Colonic mucosa (tissue), 4 donors: ENCODE results near the gene C10orf90. TPM values are rescaled to one million over a fixed set of nuclear protein-coding genes. Genes with fewer than 3 reads are reported as not detected.

ENCODE experiments used
- DNase-seq: peaks from one replicate; pipeline ENCODE4 v3.0.0-alpha.2; 2020
- H3K27ac ChIP-seq: fragments of 200-600 bp; one replicate; pipeline ENCODE4 v1.8.0; 2021
- H3K27me3 ChIP-seq: fragments of 200-600 bp; one replicate; pipeline ENCODE4 v1.8.0; 2021
- H3K36me3 ChIP-seq: fragments of 200-600 bp; one replicate; pipeline ENCODE4 v1.8.0; 2021
- H3K4me1 ChIP-seq: fragments of 200-600 bp; one replicate; pipeline ENCODE4 v1.8.0; 2021; ENCODE audit warnings: mild to moderate bottlenecking
- H3K4me3 ChIP-seq: fragments of 200-600 bp; one replicate; pipeline ENCODE4 v1.8.0; 2021
- H3K9ac ChIP-seq, 2 donors: one replicate each; pipeline ENCODE4 v1.7.0; 2013; ENCODE audit warnings: control low read depth in 2 of 2, low read depth in 2 of 2, low read length in 2 of 2
- H3K9me3 ChIP-seq: fragments of 200-600 bp; one replicate; pipeline ENCODE4 v1.8.0; 2021
- intact Hi-C: fragments of 100-400 bp; cut with DNase I; formaldehyde crosslinking; loops from one replicate; pipeline ENCODE4 v1.14.1; 2022
- total RNA-seq, 2 donors: library from RNA; stranded (reverse); fragmentation: NEBNext Ultra II Directional in 1 of 2; extraction: Animal tissue kit (Norgen Biotek cat#: 25700) in 1 of 2; gene quantifications; one replicate each; pipeline ENCODE4 v1.2.1, GENCODE V29; 2021
- TF ChIP-seq, protein P1 (sequence below): fragments of 200-600 bp; IDR thresholded peaks from one replicate; pipeline ENCODE4 v1.8.0; 2022; ENCODE audit warnings: antibody characterized with exemption, mild to moderate bottlenecking
- donor health status: healthy.
- donor health status: DM: no; HTN: no; CAD: no.
- donor health status: DM: no; HTN: no; CAD: no.

C10orf90 gene
- total RNA-seq, 2 donors from 2014 or later = not detected

DNA sequence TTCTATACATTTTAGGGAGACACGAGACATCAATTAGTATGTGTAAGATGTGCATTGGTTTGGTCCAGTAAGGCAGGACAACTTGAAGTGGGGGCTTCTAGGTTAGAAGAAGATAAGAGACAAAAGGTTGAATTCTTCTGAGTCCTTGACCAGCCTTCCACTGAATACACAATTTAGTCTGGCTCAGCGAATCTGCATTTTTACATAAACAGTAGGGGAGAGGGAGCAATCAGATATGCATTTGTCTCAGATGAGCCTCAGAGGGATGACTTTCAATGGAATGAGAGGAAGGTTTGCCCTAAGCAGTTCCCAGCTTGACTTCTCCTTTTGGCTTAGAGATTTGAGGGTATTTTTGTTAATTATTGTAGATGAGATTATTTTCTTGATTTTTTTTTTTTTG, 20.0 kb upstream of the C10orf90 start:
- Histone ChIP-seq H3K36me3 (no peaks in the 10 kb centered on the region), H3K27me3 (no peaks in the 10 kb centered on the region), H3K27ac (no peak overlapping the region), H3K4me3 (no peak overlapping the region), H3K9ac (no peak overlapping the region), H3K4me1 (no peaks in the 10 kb centered on the region), H3K9me3 (no peaks in the 10 kb centered on the region)
- TF ChIP-seq, protein P1, sequence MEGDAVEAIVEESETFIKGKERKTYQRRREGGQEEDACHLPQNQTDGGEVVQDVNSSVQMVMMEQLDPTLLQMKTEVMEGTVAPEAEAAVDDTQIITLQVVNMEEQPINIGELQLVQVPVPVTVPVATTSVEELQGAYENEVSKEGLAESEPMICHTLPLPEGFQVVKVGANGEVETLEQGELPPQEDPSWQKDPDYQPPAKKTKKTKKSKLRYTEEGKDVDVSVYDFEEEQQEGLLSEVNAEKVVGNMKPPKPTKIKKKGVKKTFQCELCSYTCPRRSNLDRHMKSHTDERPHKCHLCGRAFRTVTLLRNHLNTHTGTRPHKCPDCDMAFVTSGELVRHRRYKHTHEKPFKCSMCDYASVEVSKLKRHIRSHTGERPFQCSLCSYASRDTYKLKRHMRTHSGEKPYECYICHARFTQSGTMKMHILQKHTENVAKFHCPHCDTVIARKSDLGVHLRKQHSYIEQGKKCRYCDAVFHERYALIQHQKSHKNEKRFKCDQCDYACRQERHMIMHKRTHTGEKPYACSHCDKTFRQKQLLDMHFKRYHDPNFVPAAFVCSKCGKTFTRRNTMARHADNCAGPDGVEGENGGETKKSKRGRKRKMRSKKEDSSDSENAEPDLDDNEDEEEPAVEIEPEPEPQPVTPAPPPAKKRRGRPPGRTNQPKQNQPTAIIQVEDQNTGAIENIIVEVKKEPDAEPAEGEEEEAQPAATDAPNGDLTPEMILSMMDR = no peak
- intact Hi-C loops = no loop called here
- DNase-seq = no peak

GRCh38 chr10:126689461-126689994, 19.0 kb upstream of the C10orf90 start:
- no peaks in the 10 kb centered on the region for H3K36me3 ChIP-seq
- DNase-seq = no peak

DNA sequence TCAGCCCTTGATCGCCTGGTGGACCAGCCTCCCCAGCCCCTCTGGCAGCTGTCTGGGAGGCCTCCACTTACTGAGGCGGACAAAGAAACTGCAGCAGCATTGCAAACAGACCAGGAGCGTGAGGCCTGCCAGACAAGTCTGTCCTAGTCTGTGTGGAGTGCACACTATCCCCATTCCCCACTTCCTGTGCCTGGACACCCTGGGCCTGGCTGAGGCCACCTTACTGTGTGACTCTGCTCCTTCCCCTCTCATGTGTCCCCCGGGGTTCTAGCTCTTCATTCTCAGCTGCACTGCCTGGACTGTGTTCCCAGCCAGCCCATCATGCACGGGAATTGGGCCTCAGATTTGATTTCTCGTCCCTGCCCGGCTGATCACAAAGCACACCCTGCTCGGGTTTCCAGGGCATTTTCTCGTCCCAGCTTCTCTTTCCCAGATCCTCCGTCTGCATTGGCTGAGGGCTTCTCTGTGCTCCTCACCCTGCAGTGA, 16.7 kb upstream of the C10orf90 start:
- no peak overlapping the region for H3K9ac ChIP-seq
- H3K27me3 ChIP-seq = no peaks in the 10 kb centered on the region
- no peaks in the 10 kb centered on the region for H3K4me1 ChIP-seq
- no peak for DNase-seq
- H3K4me3 ChIP-seq = no peak overlapping the region
- TF ChIP-seq, protein P1 = no peak
- H3K9me3 ChIP-seq = no peaks in the 10 kb centered on the region
- intact Hi-C loops = no loop called here
- no peak overlapping the region for H3K27ac ChIP-seq
- H3K36me3 ChIP-seq = no peaks in the 10 kb centered on the region

More at GRCh38 chr10:126689461-126689994, 19.0 kb upstream of the C10orf90 start:
- H3K9ac ChIP-seq = no peak overlapping the region
- H3K27ac ChIP-seq = no peak overlapping the region
- intact Hi-C loops = no loop called here
- TF ChIP-seq, protein P1 = no peak
- no peak overlapping the region for H3K4me3 ChIP-seq
- no peaks in the 10 kb centered on the region for H3K27me3 ChIP-seq
- no peaks in the 10 kb centered on the region for H3K9me3 ChIP-seq
- H3K4me1 ChIP-seq = no peaks in the 10 kb centered on the region

GRCh38 chr10:126686719-126687118, 16.2 kb upstream of the C10orf90 start:
- Histone ChIP-seq H3K4me3 (no peak overlapping the region), H3K27ac (no peak overlapping the region), H3K9ac (no peak overlapping the region), H3K9me3 (no peaks in the 10 kb centered on the region), H3K4me1 (no peaks in the 10 kb centered on the region), H3K36me3 (no peaks in the 10 kb centered on the region), H3K27me3 (no peaks in the 10 kb centered on the region)
- DNase-seq = no peak
- intact Hi-C loops = no loop called here
- TF ChIP-seq, protein P1 = no peak

- H3K27me3 ChIP-seq = no peaks in the 10 kb centered on the region
- H3K4me1 ChIP-seq = no peaks in the 10 kb centered on the region
- no peaks in the 10 kb centered on the region for H3K9me3 ChIP-seq
- H3K9ac ChIP-seq = no peak overlapping the region
- no peaks in the 10 kb centered on the region for H3K36me3 ChIP-seq
- intact Hi-C loops = no loop called here
- no peak overlapping the region for H3K4me3 ChIP-seq
- TF ChIP-seq, protein P1 = no peak
- no peak for DNase-seq
- H3K27ac ChIP-seq = no peak overlapping the region
Observed at GRCh38 chr10:126686268-126686667, 15.8 kb upstream of the C10orf90 start.
